Suprapubic skin (tissue), 4 donors: ENCODE measurements around the gene PLEKHG5.

Experiments
- CTCF ChIP-seq, 2 donors: fragments of 200-600 bp in 1 of 2; fragments of 450-650 bp in 1 of 2; sonication (generic) in 1 of 2; IDR thresholded peaks; one replicate each; pipeline ENCODE4 v1.5.1; 2016 to 2019; ENCODE audit warnings: antibody characterized with exemption in 2 of 2, mild to moderate bottlenecking in 1 of 2, moderate library complexity in 1 of 2
- EP300 ChIP-seq: sonication (generic); formaldehyde crosslinking; IDR thresholded peaks from one replicate; pipeline ENCODE4 v1.6.1; 2017; ENCODE audit warnings: antibody characterized with exemption
- POLR2A ChIP-seq, 2 donors: fragments of 450-650 bp; IDR thresholded peaks; one replicate each; pipeline ENCODE4 v1.6.1; 2017; ENCODE audit warnings: antibody characterized with exemption in 2 of 2, mild to moderate bottlenecking in 2 of 2, moderate library complexity in 2 of 2
- POLR2AphosphoS5 ChIP-seq, 3 donors: sonication (generic); formaldehyde crosslinking; IDR thresholded peaks; one replicate each; pipeline ENCODE4 v1.6.1; 2017; ENCODE audit warnings: antibody characterized with exemption in 3 of 3

GRCh38 chr1:6418668-6419396 is 72.6 kb downstream of the PLEKHG5 start:
- TF ChIP-seq CTCF (IDR thresholded peaks at IDR 0.05) (no peak), POLR2A (IDR thresholded peaks at IDR 0.05) (no peak), POLR2AphosphoS5 (IDR thresholded peaks at IDR 0.05) (no peak), EP300 (no peak)
